ENCODE results near the gene OPCML.

Gene OPCML

GRCh38 chr11:133545199-133545803, 13.0 kb upstream of the OPCML start:
- no peak for ATAC-seq
- TF ChIP-seq TOX (CRISPR knock-in tag; IDR thresholded peaks at IDR 0.05; ENCODE audit: borderline replicate concordance) (no peak), CSDC2 (CRISPR knock-in tag; IDR thresholded peaks at IDR 0.05) (no peak), RARB (CRISPR knock-in tag; IDR thresholded peaks at IDR 0.05) (no peak), ZFP30 (CRISPR knock-in tag; IDR thresholded peaks at IDR 0.05) (no peak), CSRNP3 (CRISPR knock-in tag; IDR thresholded peaks at IDR 0.05) (no peak), SNAI2 (CRISPR knock-in tag; IDR thresholded peaks at IDR 0.05) (no peak), OSR1 (CRISPR knock-in tag; IDR thresholded peaks at IDR 0.05) (no peak), ZFP3 (CRISPR knock-in tag; IDR thresholded peaks at IDR 0.05) (no peak), ARNTL (CRISPR knock-in tag; IDR thresholded peaks at IDR 0.05; ENCODE audit: borderline replicate concordance, low read depth) (no peak), ISL1 (CRISPR knock-in tag; IDR thresholded peaks at IDR 0.05) (no peak), BACH2 (CRISPR knock-in tag; IDR thresholded peaks at IDR 0.05; ENCODE audit: borderline replicate concordance) (no peak), TCF4 (CRISPR knock-in tag; IDR thresholded peaks at IDR 0.05; ENCODE audit: borderline replicate concordance) (no peak), ZNF70 (CRISPR knock-in tag; IDR thresholded peaks at IDR 0.05) (no peak), ESRRG (CRISPR knock-in tag; IDR thresholded peaks at IDR 0.05) (no peak), ZC3H10 (CRISPR knock-in tag; IDR thresholded peaks at IDR 0.05) (no peak)
- TF ChIP-seq, protein P1, sequence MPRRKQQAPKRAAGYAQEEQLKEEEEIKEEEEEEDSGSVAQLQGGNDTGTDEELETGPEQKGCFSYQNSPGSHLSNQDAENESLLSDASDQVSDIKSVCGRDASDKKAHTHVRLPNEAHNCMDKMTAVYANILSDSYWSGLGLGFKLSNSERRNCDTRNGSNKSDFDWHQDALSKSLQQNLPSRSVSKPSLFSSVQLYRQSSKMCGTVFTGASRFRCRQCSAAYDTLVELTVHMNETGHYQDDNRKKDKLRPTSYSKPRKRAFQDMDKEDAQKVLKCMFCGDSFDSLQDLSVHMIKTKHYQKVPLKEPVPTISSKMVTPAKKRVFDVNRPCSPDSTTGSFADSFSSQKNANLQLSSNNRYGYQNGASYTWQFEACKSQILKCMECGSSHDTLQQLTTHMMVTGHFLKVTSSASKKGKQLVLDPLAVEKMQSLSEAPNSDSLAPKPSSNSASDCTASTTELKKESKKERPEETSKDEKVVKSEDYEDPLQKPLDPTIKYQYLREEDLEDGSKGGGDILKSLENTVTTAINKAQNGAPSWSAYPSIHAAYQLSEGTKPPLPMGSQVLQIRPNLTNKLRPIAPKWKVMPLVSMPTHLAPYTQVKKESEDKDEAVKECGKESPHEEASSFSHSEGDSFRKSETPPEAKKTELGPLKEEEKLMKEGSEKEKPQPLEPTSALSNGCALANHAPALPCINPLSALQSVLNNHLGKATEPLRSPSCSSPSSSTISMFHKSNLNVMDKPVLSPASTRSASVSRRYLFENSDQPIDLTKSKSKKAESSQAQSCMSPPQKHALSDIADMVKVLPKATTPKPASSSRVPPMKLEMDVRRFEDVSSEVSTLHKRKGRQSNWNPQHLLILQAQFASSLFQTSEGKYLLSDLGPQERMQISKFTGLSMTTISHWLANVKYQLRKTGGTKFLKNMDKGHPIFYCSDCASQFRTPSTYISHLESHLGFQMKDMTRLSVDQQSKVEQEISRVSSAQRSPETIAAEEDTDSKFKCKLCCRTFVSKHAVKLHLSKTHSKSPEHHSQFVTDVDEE (CRISPR knock-in tag; IDR thresholded peaks at IDR 0.05): no peak
- TF ChIP-seq, protein P2, sequence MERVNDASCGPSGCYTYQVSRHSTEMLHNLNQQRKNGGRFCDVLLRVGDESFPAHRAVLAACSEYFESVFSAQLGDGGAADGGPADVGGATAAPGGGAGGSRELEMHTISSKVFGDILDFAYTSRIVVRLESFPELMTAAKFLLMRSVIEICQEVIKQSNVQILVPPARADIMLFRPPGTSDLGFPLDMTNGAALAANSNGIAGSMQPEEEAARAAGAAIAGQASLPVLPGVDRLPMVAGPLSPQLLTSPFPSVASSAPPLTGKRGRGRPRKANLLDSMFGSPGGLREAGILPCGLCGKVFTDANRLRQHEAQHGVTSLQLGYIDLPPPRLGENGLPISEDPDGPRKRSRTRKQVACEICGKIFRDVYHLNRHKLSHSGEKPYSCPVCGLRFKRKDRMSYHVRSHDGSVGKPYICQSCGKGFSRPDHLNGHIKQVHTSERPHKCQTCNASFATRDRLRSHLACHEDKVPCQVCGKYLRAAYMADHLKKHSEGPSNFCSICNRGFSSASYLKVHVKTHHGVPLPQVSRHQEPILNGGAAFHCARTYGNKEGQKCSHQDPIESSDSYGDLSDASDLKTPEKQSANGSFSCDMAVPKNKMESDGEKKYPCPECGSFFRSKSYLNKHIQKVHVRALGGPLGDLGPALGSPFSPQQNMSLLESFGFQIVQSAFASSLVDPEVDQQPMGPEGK (CRISPR knock-in tag; IDR thresholded peaks at IDR 0.05; ENCODE audit: borderline replicate concordance): no peak
- TF ChIP-seq, protein P3, sequence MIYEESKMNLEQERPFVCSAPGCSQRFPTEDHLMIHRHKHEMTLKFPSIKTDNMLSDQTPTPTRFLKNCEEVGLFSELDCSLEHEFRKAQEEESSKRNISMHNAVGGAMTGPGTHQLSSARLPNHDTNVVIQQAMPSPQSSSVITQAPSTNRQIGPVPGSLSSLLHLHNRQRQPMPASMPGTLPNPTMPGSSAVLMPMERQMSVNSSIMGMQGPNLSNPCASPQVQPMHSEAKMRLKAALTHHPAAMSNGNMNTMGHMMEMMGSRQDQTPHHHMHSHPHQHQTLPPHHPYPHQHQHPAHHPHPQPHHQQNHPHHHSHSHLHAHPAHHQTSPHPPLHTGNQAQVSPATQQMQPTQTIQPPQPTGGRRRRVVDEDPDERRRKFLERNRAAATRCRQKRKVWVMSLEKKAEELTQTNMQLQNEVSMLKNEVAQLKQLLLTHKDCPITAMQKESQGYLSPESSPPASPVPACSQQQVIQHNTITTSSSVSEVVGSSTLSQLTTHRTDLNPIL (CRISPR knock-in tag; IDR thresholded peaks at IDR 0.05; ENCODE audit: low read depth): no peak

- TF ChIP-seq RARB (CRISPR knock-in tag; IDR thresholded peaks at IDR 0.05): no peak
- no peak for TF ChIP-seq TOX (CRISPR knock-in tag; IDR thresholded peaks at IDR 0.05; ENCODE audit: borderline replicate concordance)
- no peak for TF ChIP-seq CSDC2 (CRISPR knock-in tag; IDR thresholded peaks at IDR 0.05)
- no peak for TF ChIP-seq ZNF8 (CRISPR knock-in tag; IDR thresholded peaks at IDR 0.05)
- no peak for TF ChIP-seq ZNF565 (CRISPR knock-in tag; conservative IDR thresholded peaks at IDR 0.05; ENCODE audit: low read depth)
- TF ChIP-seq ARNTL (CRISPR knock-in tag; IDR thresholded peaks at IDR 0.05; ENCODE audit: borderline replicate concordance, low read depth): no peak
- TF ChIP-seq TCF4 (CRISPR knock-in tag; IDR thresholded peaks at IDR 0.05; ENCODE audit: borderline replicate concordance): no peak
- no peak for TF ChIP-seq ZFP3 (CRISPR knock-in tag; IDR thresholded peaks at IDR 0.05)
Observed at GRCh38 chr11:133541720-133542095, 9.4 kb upstream of the OPCML start.

GRCh38 chr11:133541021-133541719, 8.9 kb upstream of the OPCML start:
- no peak for ATAC-seq
- no peak for TF ChIP-seq BACH2 (CRISPR knock-in tag; IDR thresholded peaks at IDR 0.05; ENCODE audit: borderline replicate concordance)
- TF ChIP-seq ZFP3 (CRISPR knock-in tag; IDR thresholded peaks at IDR 0.05): no peak
- TF ChIP-seq PPARA (CRISPR knock-in tag; IDR thresholded peaks at IDR 0.05; ENCODE audit: borderline replicate concordance): no peak
- TF ChIP-seq CSRNP3 (CRISPR knock-in tag; IDR thresholded peaks at IDR 0.05): no peak
- TF ChIP-seq OSR1 (CRISPR knock-in tag; IDR thresholded peaks at IDR 0.05): no peak
- TF ChIP-seq ZC3H10 (CRISPR knock-in tag; IDR thresholded peaks at IDR 0.05): no peak
- no peak for TF ChIP-seq ZNF565 (CRISPR knock-in tag; conservative IDR thresholded peaks at IDR 0.05; ENCODE audit: low read depth)
- no peak for TF ChIP-seq TCF4 (CRISPR knock-in tag; IDR thresholded peaks at IDR 0.05; ENCODE audit: borderline replicate concordance)
- no peak for TF ChIP-seq ISL1 (CRISPR knock-in tag; IDR thresholded peaks at IDR 0.05)
- no peak for TF ChIP-seq GLIS3 (CRISPR knock-in tag; IDR thresholded peaks at IDR 0.05)
- no peak for TF ChIP-seq ESRRG (CRISPR knock-in tag; IDR thresholded peaks at IDR 0.05)
- TF ChIP-seq, protein P2 (CRISPR knock-in tag; IDR thresholded peaks at IDR 0.05; ENCODE audit: borderline replicate concordance): no peak
- no peak for TF ChIP-seq ZFP30 (CRISPR knock-in tag; IDR thresholded peaks at IDR 0.05)
- TF ChIP-seq, protein P4, sequence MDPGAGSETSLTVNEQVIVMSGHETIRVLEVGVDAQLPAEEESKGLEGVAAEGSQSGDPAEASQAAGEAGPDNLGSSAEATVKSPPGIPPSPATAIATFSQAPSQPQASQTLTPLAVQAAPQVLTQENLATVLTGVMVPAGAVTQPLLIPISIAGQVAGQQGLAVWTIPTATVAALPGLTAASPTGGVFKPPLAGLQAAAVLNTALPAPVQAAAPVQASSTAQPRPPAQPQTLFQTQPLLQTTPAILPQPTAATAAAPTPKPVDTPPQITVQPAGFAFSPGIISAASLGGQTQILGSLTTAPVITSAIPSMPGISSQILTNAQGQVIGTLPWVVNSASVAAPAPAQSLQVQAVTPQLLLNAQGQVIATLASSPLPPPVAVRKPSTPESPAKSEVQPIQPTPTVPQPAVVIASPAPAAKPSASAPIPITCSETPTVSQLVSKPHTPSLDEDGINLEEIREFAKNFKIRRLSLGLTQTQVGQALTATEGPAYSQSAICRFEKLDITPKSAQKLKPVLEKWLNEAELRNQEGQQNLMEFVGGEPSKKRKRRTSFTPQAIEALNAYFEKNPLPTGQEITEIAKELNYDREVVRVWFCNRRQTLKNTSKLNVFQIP (CRISPR knock-in tag; IDR thresholded peaks at IDR 0.05; ENCODE audit: borderline replicate concordance, low read depth): no peak
- no peak for TF ChIP-seq ZNF70 (CRISPR knock-in tag; IDR thresholded peaks at IDR 0.05)

More at GRCh38 chr11:133541720-133542095, 9.4 kb upstream of the OPCML start:
- no peak for ATAC-seq

Measured in SK-N-SH treated with all-trans-retinoic acid at 6 μM for 48 hours (cell line).